SK-N-SH (cell line): ENCODE measurements around the gene MACROD2.

Source experiments
- EZH2phosphoT487 ChIP-seq: fragments of 200-600 bp; sonication (generic); IDR thresholded peaks from 2 replicates; pipeline ENCODE4 v1.6.1; 2017; ENCODE audit warnings: low read depth, mixed run types, mild to moderate bottlenecking, antibody characterized with exemption, moderate library complexity, borderline replicate concordance
- GABPA ChIP-seq: IDR thresholded peaks from 2 replicates; pipeline ENCODE4 v1.4.0; 2012; ENCODE audit warnings: low read depth, mild to moderate bottlenecking
- SIN3A ChIP-seq: IDR thresholded peaks from 2 replicates; pipeline ENCODE4 v1.6.1; 2012; ENCODE audit warnings: low read depth, mild to moderate bottlenecking, low read length, moderate library complexity, borderline replicate concordance
- TCF12 ChIP-seq: IDR thresholded peaks from 2 replicates; pipeline ENCODE4 v1.4.0; 2012
- TEAD4 ChIP-seq: IDR thresholded peaks from 2 replicates; pipeline ENCODE4 v1.4.0; 2012; ENCODE audit warnings: mild to moderate bottlenecking, borderline replicate concordance; ENCODE audit not compliant: insufficient read depth
- YY1 ChIP-seq: IDR thresholded peaks from 2 replicates; pipeline ENCODE4 v1.4.0; 2012; ENCODE audit warnings: low read depth, mild to moderate bottlenecking
- TF ChIP-seq, protein P1 (sequence below): IDR thresholded peaks from 2 replicates; pipeline ENCODE4 v1.6.1; 2012; ENCODE audit warnings: mild to moderate bottlenecking, low read depth, low read length, moderate library complexity
- TF ChIP-seq, protein P2 (sequence below): IDR thresholded peaks from 2 replicates; pipeline ENCODE4 v1.4.0; 2012; ENCODE audit warnings: low read depth
- TF ChIP-seq, protein P3 (sequence below): fragments of 200-600 bp; sonication (generic); IDR thresholded peaks from 2 replicates; pipeline ENCODE4 v1.6.1; 2017; ENCODE audit warnings: antibody characterized with exemption, mild to moderate bottlenecking, moderate library complexity
- TF ChIP-seq, protein P4 (sequence below): IDR thresholded peaks from 2 replicates; pipeline ENCODE4 v1.4.0; 2012; ENCODE audit warnings: low read depth, borderline replicate concordance
- TF ChIP-seq, protein P5 (sequence below): IDR thresholded peaks from 2 replicates; pipeline ENCODE4 v1.4.0; 2012; ENCODE audit warnings: low read depth, borderline replicate concordance

DNA sequence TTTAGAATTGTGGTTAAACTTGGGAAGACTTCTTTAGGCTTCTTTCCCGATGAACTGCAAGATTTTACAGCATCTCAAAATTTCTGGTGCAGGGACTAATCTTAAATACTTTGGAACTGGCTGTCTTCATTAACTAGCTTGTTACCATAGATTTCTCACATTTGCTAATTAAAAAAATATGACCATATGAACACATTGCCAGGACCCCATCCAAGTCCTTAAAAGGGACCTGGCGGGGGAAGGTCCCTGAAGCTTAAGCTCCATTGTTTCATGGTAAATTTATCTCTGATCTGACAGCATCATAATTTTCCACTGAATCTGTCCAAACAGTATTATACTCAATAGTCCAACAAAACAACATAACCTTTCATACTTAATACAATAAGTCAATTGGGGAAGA, 859.9 kb downstream of the MACROD2 start:
- TF ChIP-seq, protein P1, sequence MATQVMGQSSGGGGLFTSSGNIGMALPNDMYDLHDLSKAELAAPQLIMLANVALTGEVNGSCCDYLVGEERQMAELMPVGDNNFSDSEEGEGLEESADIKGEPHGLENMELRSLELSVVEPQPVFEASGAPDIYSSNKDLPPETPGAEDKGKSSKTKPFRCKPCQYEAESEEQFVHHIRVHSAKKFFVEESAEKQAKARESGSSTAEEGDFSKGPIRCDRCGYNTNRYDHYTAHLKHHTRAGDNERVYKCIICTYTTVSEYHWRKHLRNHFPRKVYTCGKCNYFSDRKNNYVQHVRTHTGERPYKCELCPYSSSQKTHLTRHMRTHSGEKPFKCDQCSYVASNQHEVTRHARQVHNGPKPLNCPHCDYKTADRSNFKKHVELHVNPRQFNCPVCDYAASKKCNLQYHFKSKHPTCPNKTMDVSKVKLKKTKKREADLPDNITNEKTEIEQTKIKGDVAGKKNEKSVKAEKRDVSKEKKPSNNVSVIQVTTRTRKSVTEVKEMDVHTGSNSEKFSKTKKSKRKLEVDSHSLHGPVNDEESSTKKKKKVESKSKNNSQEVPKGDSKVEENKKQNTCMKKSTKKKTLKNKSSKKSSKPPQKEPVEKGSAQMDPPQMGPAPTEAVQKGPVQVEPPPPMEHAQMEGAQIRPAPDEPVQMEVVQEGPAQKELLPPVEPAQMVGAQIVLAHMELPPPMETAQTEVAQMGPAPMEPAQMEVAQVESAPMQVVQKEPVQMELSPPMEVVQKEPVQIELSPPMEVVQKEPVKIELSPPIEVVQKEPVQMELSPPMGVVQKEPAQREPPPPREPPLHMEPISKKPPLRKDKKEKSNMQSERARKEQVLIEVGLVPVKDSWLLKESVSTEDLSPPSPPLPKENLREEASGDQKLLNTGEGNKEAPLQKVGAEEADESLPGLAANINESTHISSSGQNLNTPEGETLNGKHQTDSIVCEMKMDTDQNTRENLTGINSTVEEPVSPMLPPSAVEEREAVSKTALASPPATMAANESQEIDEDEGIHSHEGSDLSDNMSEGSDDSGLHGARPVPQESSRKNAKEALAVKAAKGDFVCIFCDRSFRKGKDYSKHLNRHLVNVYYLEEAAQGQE = no peak
- TF ChIP-seq, protein P2, sequence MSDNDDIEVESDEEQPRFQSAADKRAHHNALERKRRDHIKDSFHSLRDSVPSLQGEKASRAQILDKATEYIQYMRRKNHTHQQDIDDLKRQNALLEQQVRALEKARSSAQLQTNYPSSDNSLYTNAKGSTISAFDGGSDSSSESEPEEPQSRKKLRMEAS = no peak
- TF ChIP-seq, protein P3, sequence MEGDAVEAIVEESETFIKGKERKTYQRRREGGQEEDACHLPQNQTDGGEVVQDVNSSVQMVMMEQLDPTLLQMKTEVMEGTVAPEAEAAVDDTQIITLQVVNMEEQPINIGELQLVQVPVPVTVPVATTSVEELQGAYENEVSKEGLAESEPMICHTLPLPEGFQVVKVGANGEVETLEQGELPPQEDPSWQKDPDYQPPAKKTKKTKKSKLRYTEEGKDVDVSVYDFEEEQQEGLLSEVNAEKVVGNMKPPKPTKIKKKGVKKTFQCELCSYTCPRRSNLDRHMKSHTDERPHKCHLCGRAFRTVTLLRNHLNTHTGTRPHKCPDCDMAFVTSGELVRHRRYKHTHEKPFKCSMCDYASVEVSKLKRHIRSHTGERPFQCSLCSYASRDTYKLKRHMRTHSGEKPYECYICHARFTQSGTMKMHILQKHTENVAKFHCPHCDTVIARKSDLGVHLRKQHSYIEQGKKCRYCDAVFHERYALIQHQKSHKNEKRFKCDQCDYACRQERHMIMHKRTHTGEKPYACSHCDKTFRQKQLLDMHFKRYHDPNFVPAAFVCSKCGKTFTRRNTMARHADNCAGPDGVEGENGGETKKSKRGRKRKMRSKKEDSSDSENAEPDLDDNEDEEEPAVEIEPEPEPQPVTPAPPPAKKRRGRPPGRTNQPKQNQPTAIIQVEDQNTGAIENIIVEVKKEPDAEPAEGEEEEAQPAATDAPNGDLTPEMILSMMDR = no peak
- TF ChIP-seq TCF12 (no peak), GABPA (no peak), SIN3A (no peak), YY1 (no peak), EZH2phosphoT487 (no peak), TEAD4 (no peak)
- TF ChIP-seq, protein P4, sequence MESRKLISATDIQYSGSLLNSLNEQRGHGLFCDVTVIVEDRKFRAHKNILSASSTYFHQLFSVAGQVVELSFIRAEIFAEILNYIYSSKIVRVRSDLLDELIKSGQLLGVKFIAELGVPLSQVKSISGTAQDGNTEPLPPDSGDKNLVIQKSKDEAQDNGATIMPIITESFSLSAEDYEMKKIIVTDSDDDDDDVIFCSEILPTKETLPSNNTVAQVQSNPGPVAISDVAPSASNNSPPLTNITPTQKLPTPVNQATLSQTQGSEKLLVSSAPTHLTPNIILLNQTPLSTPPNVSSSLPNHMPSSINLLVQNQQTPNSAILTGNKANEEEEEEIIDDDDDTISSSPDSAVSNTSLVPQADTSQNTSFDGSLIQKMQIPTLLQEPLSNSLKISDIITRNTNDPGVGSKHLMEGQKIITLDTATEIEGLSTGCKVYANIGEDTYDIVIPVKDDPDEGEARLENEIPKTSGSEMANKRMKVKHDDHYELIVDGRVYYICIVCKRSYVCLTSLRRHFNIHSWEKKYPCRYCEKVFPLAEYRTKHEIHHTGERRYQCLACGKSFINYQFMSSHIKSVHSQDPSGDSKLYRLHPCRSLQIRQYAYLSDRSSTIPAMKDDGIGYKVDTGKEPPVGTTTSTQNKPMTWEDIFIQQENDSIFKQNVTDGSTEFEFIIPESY = no peak
- TF ChIP-seq, protein P5, sequence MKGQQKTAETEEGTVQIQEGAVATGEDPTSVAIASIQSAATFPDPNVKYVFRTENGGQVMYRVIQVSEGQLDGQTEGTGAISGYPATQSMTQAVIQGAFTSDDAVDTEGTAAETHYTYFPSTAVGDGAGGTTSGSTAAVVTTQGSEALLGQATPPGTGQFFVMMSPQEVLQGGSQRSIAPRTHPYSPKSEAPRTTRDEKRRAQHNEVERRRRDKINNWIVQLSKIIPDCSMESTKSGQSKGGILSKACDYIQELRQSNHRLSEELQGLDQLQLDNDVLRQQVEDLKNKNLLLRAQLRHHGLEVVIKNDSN = no peak
